ENCODE measurements around the gene FUT8. TPM values are rescaled to one million over a fixed set of nuclear protein-coding genes. Genes with fewer than 3 reads are reported as not detected.

FUT8 gene
- polyA plus RNA-seq, 1 of the 3 experiments (the other 2 are of a cell fraction), result 31.7 TPM

GRCh38 chr14:65788876-65789275 lies 376.3 kb downstream of the FUT8 start (continued):
- no peak for TF ChIP-seq ZBTB33 (IDR thresholded peaks at IDR 0.05; ENCODE audit: borderline replicate concordance, low read depth)
- TF ChIP-seq MXI1 (IDR thresholded peaks at IDR 0.05; ENCODE audit: low read depth, low read length), result no peak
- no peak for TF ChIP-seq GATA2 (CRISPR knock-in tag; IDR thresholded peaks at IDR 0.05)
- TF ChIP-seq TAF1 (IDR thresholded peaks at IDR 0.05; ENCODE audit: borderline replicate concordance, low read depth, low read length), result no peak
- TF ChIP-seq MAX (IDR thresholded peaks at IDR 0.05; ENCODE audit: low read depth), result no peak
- TF ChIP-seq RAD21 (IDR thresholded peaks at IDR 0.05; ENCODE audit: low read length), result no peak
- TF ChIP-seq GABPA (IDR thresholded peaks at IDR 0.05; ENCODE audit: low read depth), result no peak
- TF ChIP-seq TEAD4 (IDR thresholded peaks at IDR 0.05; ENCODE audit: borderline replicate concordance, insufficient read depth), result no peak

- no peaks in the 10 kb centered on the region for H3K9me3 ChIP-seq
- POLR2A ChIA-PET, result no interaction called here
Observed at GRCh38 chr14:65789363-65789762, 376.8 kb downstream of the FUT8 start.

More at GRCh38 chr14:65789363-65789762, 376.8 kb downstream of the FUT8 start:
- H3K4me2 ChIP-seq, result no peak overlapping the region
- H3K27me3 ChIP-seq (ENCODE audit: insufficient read depth), result no peaks in the 10 kb centered on the region
- TF ChIP-seq PBX3 (IDR thresholded peaks at IDR 0.05), result no peak
- no peak for TF ChIP-seq GATA2 (CRISPR knock-in tag; IDR thresholded peaks at IDR 0.05)
- TF ChIP-seq SIN3A (IDR thresholded peaks at IDR 0.05; ENCODE audit: borderline replicate concordance, low read depth, low read length), result no peak
- TF ChIP-seq NRF1 (IDR thresholded peaks at IDR 0.05; ENCODE audit: low read depth, low read length), result no peak
- TF ChIP-seq USF1 (IDR thresholded peaks at IDR 0.05; ENCODE audit: borderline replicate concordance, low read depth), result no peak
- TF ChIP-seq REST (IDR thresholded peaks at IDR 0.05; ENCODE audit: low read depth, low read length), result no peak
- no peak for TF ChIP-seq CHD2 (IDR thresholded peaks at IDR 0.05; ENCODE audit: low read length, partially characterized antibody)
- no peak for TF ChIP-seq GABPA (IDR thresholded peaks at IDR 0.05; ENCODE audit: low read depth)
- TF ChIP-seq IRF3 (IDR thresholded peaks at IDR 0.05; ENCODE audit: low read depth, low read length), result no peak
- TF ChIP-seq EZH2phosphoT487 (IDR thresholded peaks at IDR 0.05; ENCODE audit: borderline replicate concordance, low read depth), result no peak
- TF ChIP-seq RAD21 (IDR thresholded peaks at IDR 0.05; ENCODE audit: low read length), result no peak
- no peak for TF ChIP-seq RCOR1 (IDR thresholded peaks at IDR 0.05; ENCODE audit: low read length)
- no peak for TF ChIP-seq RFX5 (IDR thresholded peaks at IDR 0.05; ENCODE audit: low read length)
- no peaks in the 10 kb centered on the region for H3K9me2 ChIP-seq
- H3K27ac ChIP-seq (ENCODE audit: low read depth in 2 of 2, low read length in 1 of 2), result peak overlapping the region in 1 of 2 experiments; percentile 74; a peak in 2 of 4 replicates
- H3K9ac ChIP-seq, result no peak overlapping the region
- H3K79me2 ChIP-seq (ENCODE audit: insufficient read depth), result no peaks in the 10 kb centered on the region
- peaks cover 7 to 22% of the 10 kb centered on the region in 2 experiments for H3K4me1 ChIP-seq (ENCODE audit: control insufficient read depth in 1 of 2, insufficient read depth in 2 of 2, low read depth in 1 of 2, low read length in 1 of 2)
- no peaks in the 10 kb centered on the region for H3F3A ChIP-seq (replicated peaks; ENCODE audit: insufficient read depth)
- H2AFZ ChIP-seq (ENCODE audit: low read depth), result no peak overlapping the region
- no peaks in the 10 kb centered on the region for H4K20me1 ChIP-seq (ENCODE audit: insufficient read depth)
- no peaks in the 10 kb centered on the region for H3K36me3 ChIP-seq (replicated peaks in 1 of 2; ENCODE audit: control insufficient read depth in 1 of 2, insufficient read depth in 2 of 2, low read length in 1 of 2)
- no peak overlapping the region for H3K4me3 ChIP-seq (ENCODE audit: low read depth in 2 of 2, low read length in 1 of 2)
- 75% methylated on average over 11 of the region's 14 CpGs for WGBS (ENCODE audit: low lambda C conversion rate)
- peak; percentile 25 for DNase-seq
- CTCF ChIA-PET, result interaction anchor here (0.6 to 1.5 kb wide), 3 partner anchors 8 to 35 kb away, joined by 3 to 7 read pairs (median 3); no protein-coding TSS in a partner anchor
